ENCODE data around the gene PDC.
A peak's percentile ranks its signal among the peaks of the same experiment; 100 is the strongest.
"Not testable (repeated sequence)": the region's sequence is repeated elsewhere in the genome, so short reads cannot be mapped to it uniquely, and the experiment has no call there.

PDC gene

GRCh38 chr1:186413319-186413718 lies 47.6 kb downstream of the PDC start:
- Histone ChIP-seq H3K23ac (ENCODE audit: low read length) (no peak overlapping the region), H3K4me3 (ENCODE audit: low read length) (no peak overlapping the region), H3K79me2 (ENCODE audit: control insufficient read depth, insufficient read depth, low read length) (no peaks in the 10 kb centered on the region), H3K9ac (ENCODE audit: low read length) (no peak overlapping the region), H3K27me3 (ENCODE audit: insufficient read depth, low read length, poor library complexity) (no peaks in the 10 kb centered on the region), H3K79me1 (ENCODE audit: low read length) (no peaks in the 10 kb centered on the region), H2AK5ac (ENCODE audit: low read length) (no peak overlapping the region), H3K27ac (ENCODE audit: low read depth, low read length) (no peak overlapping the region), H3K4me1 (ENCODE audit: control insufficient read depth, low read depth, low read length) (no peaks in the 10 kb centered on the region), H2BK5ac (ENCODE audit: low read length) (no peak overlapping the region), H3K18ac (ENCODE audit: low read length) (no peak overlapping the region), H2BK15ac (replicated peaks; ENCODE audit: low read depth) (no peak overlapping the region), H4K8ac (ENCODE audit: low read depth, low read length) (no peak overlapping the region), H3K56ac (ENCODE audit: low read length) (no peak overlapping the region), H2BK120ac (ENCODE audit: low read depth, low read length) (no peak overlapping the region), H3K4me2 (ENCODE audit: low read length) (no peak overlapping the region), H3K4ac (ENCODE audit: low read depth, low read length) (no peak overlapping the region), H3K36me3 (ENCODE audit: control insufficient read depth, insufficient read depth, low read length) (no peaks in the 10 kb centered on the region), H4K5ac (ENCODE audit: low read length) (no peak overlapping the region)
- no peak for DNase-seq
- WGBS (ENCODE audit: extremely low coverage, insufficient coverage, low lambda C conversion rate), result no CpG with 5 or more reads among the region's 1 CpG

DNA sequence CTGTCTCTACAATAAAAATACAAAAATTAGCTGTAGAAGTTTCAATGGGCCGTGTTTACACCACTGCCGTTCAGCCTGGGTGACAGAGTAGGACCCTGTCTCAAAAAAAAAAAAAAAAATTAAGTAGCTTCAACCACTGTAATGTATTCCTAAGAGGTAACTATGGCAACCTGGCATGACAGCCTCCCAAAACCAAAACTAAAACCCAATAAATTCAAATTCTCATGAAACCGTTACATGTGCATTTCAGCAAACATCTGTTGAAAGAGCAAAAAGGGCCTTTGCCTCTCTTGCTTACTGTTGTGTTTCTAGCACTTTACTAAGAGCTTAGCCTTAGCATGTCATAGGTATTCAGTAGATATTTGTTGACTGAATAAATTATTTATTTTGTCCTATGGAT lies 51.8 kb downstream of the PDC start:
- Histone ChIP-seq H3K18ac (ENCODE audit: low read length) (no peak overlapping the region), H3K23ac (ENCODE audit: low read length) (no peak overlapping the region), H4K8ac (ENCODE audit: low read depth, low read length) (no peak overlapping the region), H3K27ac (ENCODE audit: low read depth, low read length) (no peak overlapping the region), H2BK5ac (ENCODE audit: low read length) (no peak overlapping the region), H3K4ac (ENCODE audit: low read depth, low read length) (no peak overlapping the region), H2AK5ac (ENCODE audit: low read length) (no peak overlapping the region), H3K4me2 (ENCODE audit: low read length) (no peak overlapping the region), H3K79me1 (ENCODE audit: low read length) (no peaks in the 10 kb centered on the region), H3K4me3 (ENCODE audit: low read length) (no peak overlapping the region), H4K5ac (ENCODE audit: low read length) (no peak overlapping the region), H3K36me3 (ENCODE audit: control insufficient read depth, insufficient read depth, low read length) (no peaks in the 10 kb centered on the region), H2BK120ac (ENCODE audit: low read depth, low read length) (no peak overlapping the region), H3K4me1 (ENCODE audit: control insufficient read depth, low read depth, low read length) (no peaks in the 10 kb centered on the region), H3K79me2 (ENCODE audit: control insufficient read depth, insufficient read depth, low read length) (no peaks in the 10 kb centered on the region), H3K9ac (ENCODE audit: low read length) (no peak overlapping the region), H3K56ac (ENCODE audit: low read length) (no peak overlapping the region), H2BK15ac (replicated peaks; ENCODE audit: low read depth) (no peak overlapping the region), H3K27me3 (ENCODE audit: insufficient read depth, low read length, poor library complexity) (no peaks in the 10 kb centered on the region)
- WGBS (ENCODE audit: extremely low coverage, insufficient coverage, low lambda C conversion rate), result no CpG with 5 or more reads among the region's 3 CpGs
- no peak for DNase-seq

DNA sequence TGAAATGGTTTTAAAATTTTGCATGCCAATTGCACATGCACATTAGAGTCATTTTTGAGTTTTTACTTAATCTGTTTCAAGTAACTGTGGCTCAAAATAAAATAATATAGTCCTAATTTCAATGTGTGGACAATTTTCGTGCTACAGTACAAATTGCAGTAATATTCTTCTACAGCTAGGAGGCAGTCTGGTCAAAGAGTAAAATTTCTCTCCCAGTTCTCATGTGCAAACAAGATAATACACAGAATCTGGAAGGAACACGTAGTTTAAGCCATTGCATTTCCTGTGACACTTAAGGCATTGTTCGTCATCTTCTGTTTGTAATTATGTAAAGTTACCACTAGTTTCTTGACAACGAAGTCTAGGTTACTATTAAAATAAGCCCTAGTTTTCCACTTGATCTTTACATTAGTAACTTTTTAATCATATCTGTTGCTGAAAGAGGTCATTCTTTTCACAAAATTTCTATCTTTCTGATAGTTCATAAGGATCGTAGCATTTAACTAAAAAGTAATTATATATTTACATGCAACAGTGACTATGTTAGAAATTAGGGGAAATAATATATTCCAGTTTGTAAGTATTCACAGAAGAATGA lies 56.4 kb downstream of the PDC start:
- no peak overlapping the region for H2BK120ac ChIP-seq (ENCODE audit: low read depth, low read length)
- no peak overlapping the region for H3K56ac ChIP-seq (ENCODE audit: low read length)
- no peaks in the 10 kb centered on the region for H3K4me1 ChIP-seq (ENCODE audit: control insufficient read depth, low read depth, low read length)
- no peak overlapping the region for H2AK5ac ChIP-seq (ENCODE audit: low read length)
- H3K4me3 ChIP-seq (ENCODE audit: low read length), result no peak overlapping the region
- no peak overlapping the region for H3K18ac ChIP-seq (ENCODE audit: low read length)
- H4K5ac ChIP-seq (ENCODE audit: low read length), result no peak overlapping the region
- no peaks in the 10 kb centered on the region for H3K79me1 ChIP-seq (ENCODE audit: low read length)
- H3K23ac ChIP-seq (ENCODE audit: low read length), result no peak overlapping the region
- peak; percentile 33 for DNase-seq
- no peak overlapping the region for H2BK5ac ChIP-seq (ENCODE audit: low read length)
- no peak overlapping the region for H3K4me2 ChIP-seq (ENCODE audit: low read length)
- no peaks in the 10 kb centered on the region for H3K79me2 ChIP-seq (ENCODE audit: control insufficient read depth, insufficient read depth, low read length)
- no peak overlapping the region for H3K4ac ChIP-seq (ENCODE audit: low read depth, low read length)
- no peak overlapping the region for H3K27ac ChIP-seq (ENCODE audit: low read depth, low read length)
- no peaks in the 10 kb centered on the region for H3K27me3 ChIP-seq (ENCODE audit: insufficient read depth, low read length, poor library complexity)
- H2BK15ac ChIP-seq (replicated peaks; ENCODE audit: low read depth), result no peak overlapping the region
- no peak overlapping the region for H3K9ac ChIP-seq (ENCODE audit: low read length)
- no peaks in the 10 kb centered on the region for H3K36me3 ChIP-seq (ENCODE audit: control insufficient read depth, insufficient read depth, low read length)
- no peak overlapping the region for H4K8ac ChIP-seq (ENCODE audit: low read depth, low read length)
- no CpG with 5 or more reads among the region's 5 CpGs for WGBS (ENCODE audit: extremely low coverage, insufficient coverage, low lambda C conversion rate)

DNA sequence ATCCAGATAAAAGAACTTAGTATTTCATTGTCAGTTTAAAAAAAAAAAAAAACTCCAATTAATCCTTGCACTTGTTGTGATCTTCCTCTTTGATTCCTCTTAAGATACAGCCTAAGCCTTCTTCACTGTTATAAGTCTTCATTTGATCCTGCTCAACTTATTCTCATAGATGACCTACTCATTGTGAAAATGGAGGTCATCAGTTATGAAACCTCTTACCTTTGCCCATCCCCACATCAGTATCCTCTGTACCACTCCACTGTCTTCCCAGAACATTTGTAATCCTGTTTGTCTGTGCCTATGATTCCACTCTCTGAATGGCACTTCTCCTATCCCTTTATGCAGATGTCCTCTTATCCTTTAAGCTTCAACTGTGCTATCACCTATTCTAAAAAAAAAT lies 57.3 kb downstream of the PDC start:
- no peak overlapping the region for H4K5ac ChIP-seq (ENCODE audit: low read length)
- no peak overlapping the region for H3K4ac ChIP-seq (ENCODE audit: low read depth, low read length)
- H2BK5ac ChIP-seq (ENCODE audit: low read length), result no peak overlapping the region
- no peak overlapping the region for H3K4me2 ChIP-seq (ENCODE audit: low read length)
- no peaks in the 10 kb centered on the region for H3K27me3 ChIP-seq (ENCODE audit: insufficient read depth, low read length, poor library complexity)
- H3K56ac ChIP-seq (ENCODE audit: low read length), result no peak overlapping the region
- H3K27ac ChIP-seq (ENCODE audit: low read depth, low read length), result no peak overlapping the region
- no peak overlapping the region for H2AK5ac ChIP-seq (ENCODE audit: low read length)
- no peak overlapping the region for H2BK15ac ChIP-seq (replicated peaks; ENCODE audit: low read depth)
- no peak overlapping the region for H4K8ac ChIP-seq (ENCODE audit: low read depth, low read length)
- H3K23ac ChIP-seq (ENCODE audit: low read length), result no peak overlapping the region
- no peak overlapping the region for H3K9ac ChIP-seq (ENCODE audit: low read length)
- no peak for DNase-seq
- no peak overlapping the region for H3K18ac ChIP-seq (ENCODE audit: low read length)
- no peaks in the 10 kb centered on the region for H3K4me1 ChIP-seq (ENCODE audit: control insufficient read depth, low read depth, low read length)
- no peak overlapping the region for H2BK120ac ChIP-seq (ENCODE audit: low read depth, low read length)
- H3K79me1 ChIP-seq (ENCODE audit: low read length), result no peaks in the 10 kb centered on the region
- H3K79me2 ChIP-seq (ENCODE audit: control insufficient read depth, insufficient read depth, low read length), result no peaks in the 10 kb centered on the region
- no peak overlapping the region for H3K4me3 ChIP-seq (ENCODE audit: low read length)
- H3K36me3 ChIP-seq (ENCODE audit: control insufficient read depth, insufficient read depth, low read length), result no peaks in the 10 kb centered on the region

- not testable (repeated sequence) for H2AK5ac ChIP-seq (ENCODE audit: low read length); H4K8ac ChIP-seq (ENCODE audit: low read depth, low read length); H3K4me2 ChIP-seq (ENCODE audit: low read length); H3K79me2 ChIP-seq (ENCODE audit: control insufficient read depth, insufficient read depth, low read length); H4K5ac ChIP-seq (ENCODE audit: low read length); H3K27ac ChIP-seq (ENCODE audit: low read depth, low read length); H3K27me3 ChIP-seq (ENCODE audit: insufficient read depth, low read length, poor library complexity); H3K79me1 ChIP-seq (ENCODE audit: low read length); H3K9ac ChIP-seq (ENCODE audit: low read length); H3K4me3 ChIP-seq (ENCODE audit: low read length); H3K4ac ChIP-seq (ENCODE audit: low read depth, low read length); H3K23ac ChIP-seq (ENCODE audit: low read length); H3K4me1 ChIP-seq (ENCODE audit: control insufficient read depth, low read depth, low read length); H3K36me3 ChIP-seq (ENCODE audit: control insufficient read depth, insufficient read depth, low read length); H2BK15ac ChIP-seq (replicated peaks; ENCODE audit: low read depth); H3K56ac ChIP-seq (ENCODE audit: low read length); DNase-seq; H2BK5ac ChIP-seq (ENCODE audit: low read length); H2BK120ac ChIP-seq (ENCODE audit: low read depth, low read length); H3K18ac ChIP-seq (ENCODE audit: low read length)
- no CpG with 5 or more reads among the region's 2 CpGs for WGBS (ENCODE audit: extremely low coverage, insufficient coverage, low lambda C conversion rate)
These were observed 59.5 kb downstream of the PDC start for GRCh38 chr1:186401446-186401845.

Data from mesendoderm (in vitro differentiated cells).